HG02571 (cell line): Measurements from ENCODE around the gene CHFR.
"Not testable (repeated sequence)": the region's sequence is repeated elsewhere in the genome, so short reads cannot be mapped to it uniquely, and the experiment has no call there.

Source experiments
- ATAC-seq: cut with Tn5 transposase; IDR thresholded peaks from one replicate; pipeline ENCODE4 v1.9.1; 2021; ENCODE audit warnings: mild to moderate bottlenecking, moderate library complexity; ENCODE audit not compliant: unreplicated experiment

The CHFR gene

DNA sequence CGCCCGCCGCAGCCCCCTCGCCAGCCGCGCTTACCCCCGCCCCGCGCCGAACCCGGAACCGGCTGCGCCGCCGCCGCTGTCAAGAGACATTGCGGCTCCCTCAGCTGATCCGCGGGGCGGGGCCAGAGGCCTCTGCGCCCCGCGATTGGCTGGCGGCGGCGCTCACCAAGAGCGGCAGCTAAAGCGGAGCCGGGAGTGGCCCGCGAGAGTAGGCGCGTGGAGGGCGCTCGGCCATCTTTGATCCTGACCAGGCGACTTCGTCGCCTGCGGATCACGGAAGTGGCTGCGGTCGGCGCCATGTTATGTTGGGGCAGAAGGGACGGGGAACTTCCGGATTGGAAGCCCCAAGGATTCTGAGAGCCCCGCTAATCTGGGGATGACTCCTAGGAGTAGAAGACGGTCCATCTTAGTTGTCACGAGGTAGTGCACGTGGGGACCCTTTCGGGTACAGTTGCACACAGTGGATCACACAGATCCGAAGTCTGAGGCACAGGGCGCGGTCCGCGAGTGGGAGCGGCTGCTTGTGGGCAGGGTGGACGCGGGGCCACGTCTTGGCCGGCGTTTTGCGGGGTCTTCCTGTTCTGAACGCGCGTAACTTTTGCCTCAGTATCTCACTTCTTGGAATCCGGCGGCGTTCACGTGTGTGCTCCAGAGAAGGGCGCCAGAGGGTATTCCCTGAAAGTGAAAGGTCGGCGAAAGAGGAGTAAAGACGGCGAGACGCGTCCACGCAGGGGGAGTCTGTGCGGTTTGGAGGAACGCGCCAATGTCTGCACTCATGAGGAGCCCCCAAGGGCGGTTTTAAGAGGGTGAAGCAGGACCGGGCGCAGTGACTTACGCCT lies at the start of gene CHFR:
TSS of gene CHFR (minus strand) at position 93 of the 839 bp plus-strand sequence. CDS start 277 bp downstream, outside the sequence.
- peak; percentile 98 for ATAC-seq

GRCh38 chr12:132936921-132937320 lies 49.5 kb upstream of the CHFR start:
- ATAC-seq = not testable (repeated sequence)

DNA sequence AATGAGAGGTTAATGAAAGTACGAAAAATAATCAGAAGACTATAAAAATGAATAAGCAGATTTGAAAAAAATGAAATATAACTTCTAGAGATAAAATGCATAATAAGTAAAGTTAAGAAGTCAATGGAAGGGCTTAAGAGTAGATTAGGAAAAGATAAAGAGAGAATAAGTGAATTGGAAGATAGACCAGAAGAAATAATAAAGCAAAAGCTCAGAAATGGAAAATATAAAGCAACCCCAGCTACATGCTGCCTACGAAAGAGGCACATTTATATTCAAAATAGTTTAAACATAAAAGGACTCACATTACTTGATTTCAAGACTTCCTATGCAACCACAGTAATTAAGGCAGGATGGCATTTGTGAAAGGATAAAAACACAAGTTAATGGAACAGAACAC lies 48.8 kb upstream of the CHFR start:
- no peak for ATAC-seq

DNA sequence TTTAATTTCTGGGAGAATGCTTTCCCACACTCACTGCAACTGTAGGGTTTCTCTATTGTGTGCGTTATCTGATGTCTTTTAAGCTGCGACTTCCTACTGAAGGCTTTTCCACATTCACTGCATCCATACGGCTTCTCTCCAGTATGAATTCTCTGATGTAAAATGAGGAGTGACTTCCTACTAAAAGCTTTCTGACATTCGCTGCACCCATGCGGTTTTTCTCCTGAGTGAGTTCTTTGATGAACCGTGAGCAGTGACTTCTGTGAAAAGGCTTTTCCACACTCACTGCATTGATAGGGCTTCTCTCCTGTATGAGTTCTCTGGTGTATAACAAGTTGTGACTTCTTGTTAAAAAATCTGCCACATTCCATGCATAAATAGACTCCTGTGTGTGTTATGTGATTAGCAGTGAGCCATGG lies 39.0 kb upstream of the CHFR start:
- ATAC-seq = no peak

DNA sequence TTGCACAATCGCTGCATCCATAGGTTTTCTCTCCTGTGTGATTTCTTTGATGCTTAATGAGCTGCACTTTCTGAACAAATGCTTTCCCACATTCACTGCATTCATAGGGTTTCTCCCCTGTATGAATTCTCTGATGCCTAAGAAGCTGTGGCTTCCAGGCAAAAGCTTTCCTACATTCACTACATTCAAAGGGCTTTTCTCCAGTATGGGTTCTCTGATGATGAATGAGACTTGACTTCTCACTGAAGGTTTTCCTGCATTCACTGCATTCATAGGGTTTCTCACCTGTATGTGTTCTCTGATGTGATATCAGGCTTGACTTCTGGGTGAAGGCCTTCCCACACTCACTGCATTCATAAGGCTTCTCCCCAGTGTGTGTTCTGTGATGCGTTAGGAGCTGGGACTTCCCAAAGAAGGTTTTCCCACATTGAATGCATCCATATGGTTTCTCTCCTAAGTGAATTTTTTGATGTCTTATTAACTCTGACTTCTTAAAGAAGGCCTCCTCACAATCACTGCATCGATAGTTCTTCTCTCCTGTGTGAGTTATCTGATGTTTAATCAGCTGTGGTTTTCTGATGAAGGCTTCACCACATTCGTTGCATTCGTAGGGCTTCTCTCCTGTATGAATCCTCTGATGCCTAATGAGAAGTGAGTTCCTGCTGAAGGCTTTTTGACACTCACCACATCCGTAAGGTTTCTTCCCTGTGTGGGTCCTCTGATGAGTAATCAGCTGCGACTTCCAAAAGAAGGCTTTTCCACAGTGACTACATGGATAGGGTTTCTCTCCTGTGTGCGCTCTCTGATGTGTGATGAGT lies 38.4 kb upstream of the CHFR start:
- no peak for ATAC-seq

GRCh38 chr12:132924356-132924755 lies 37.0 kb upstream of the CHFR start:
- ATAC-seq = no peak

- ATAC-seq = no peak
These were observed 36.0 kb upstream of the CHFR start for GRCh38 chr12:132923356-132923909.

DNA sequence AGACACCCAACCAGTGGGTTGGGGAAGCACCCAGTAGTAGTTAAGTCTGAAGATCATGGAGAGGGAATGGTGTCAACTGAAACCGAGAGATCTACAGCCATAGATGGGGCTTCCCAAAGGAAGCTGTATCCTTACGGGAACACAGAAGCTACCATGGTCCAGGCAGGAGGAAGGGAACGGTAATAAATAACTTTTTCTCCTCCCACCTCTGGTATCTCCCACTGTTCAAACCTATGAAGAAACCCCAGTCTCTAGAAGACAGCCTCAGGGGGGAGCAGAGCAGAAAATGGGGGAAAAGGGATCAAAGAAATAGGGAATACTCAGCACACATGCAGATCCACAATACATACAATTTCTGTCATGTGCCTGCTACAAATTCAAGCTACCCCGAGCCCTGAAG lies 35.3 kb upstream of the CHFR start:
- ATAC-seq = no peak

DNA sequence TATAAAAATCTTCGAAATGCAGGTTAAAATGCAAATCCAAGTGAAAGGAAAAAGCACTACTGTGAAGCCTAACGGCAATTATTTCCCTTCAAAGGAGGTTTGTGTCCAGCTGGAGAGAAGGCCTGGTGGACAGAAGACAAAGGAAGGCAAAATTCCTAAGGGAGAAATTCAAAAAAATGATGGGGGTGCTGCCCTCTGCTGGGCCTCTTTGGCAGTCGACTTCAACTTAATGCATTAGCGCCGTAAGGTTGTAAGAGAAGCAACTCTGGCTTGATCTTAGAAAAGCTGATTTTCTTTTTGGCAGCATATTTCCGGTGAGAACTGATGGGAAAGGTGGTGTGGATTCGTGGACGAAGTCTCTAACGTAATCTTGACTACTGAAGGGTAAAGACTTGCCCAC lies 34.3 kb upstream of the CHFR start:
- ATAC-seq = no peak

DNA sequence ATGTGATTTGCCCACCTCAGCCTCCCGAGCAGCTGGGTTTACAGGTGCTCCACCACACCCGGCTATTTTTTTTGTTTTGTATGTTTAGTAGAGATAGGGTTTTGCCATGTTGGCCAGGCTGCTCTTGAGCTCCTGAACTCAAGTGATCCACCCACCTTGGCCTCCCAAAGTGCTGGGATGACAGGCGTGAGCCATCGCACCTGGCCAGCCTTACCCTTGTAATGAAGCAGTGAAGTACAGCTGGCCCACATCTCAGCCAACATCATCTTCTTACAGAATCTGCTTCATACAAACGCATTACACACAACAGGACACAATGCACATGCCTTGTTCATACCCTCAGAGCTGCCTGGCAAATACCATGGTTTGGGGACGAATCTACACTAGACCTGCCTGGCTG lies 31.3 kb upstream of the CHFR start:
- ATAC-seq = no peak

DNA sequence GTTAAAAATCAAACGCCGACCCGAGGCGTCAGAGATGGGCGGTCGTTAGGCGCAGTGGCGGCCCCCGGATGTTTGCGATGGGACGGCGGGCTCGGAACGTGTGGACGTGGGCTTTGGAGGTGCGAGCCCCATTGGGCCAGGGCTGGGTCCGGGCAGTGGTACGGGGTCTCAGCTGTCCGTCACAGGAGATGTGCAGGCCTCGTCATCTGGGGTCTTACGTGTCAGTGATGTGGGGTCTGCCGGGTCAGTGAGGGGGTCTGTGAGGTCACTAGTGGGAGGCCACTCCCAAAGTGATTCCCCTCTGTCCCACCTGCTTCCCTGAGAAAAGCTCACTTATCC lies 21.6 kb upstream of the CHFR start:
- ATAC-seq = no peak

DNA sequence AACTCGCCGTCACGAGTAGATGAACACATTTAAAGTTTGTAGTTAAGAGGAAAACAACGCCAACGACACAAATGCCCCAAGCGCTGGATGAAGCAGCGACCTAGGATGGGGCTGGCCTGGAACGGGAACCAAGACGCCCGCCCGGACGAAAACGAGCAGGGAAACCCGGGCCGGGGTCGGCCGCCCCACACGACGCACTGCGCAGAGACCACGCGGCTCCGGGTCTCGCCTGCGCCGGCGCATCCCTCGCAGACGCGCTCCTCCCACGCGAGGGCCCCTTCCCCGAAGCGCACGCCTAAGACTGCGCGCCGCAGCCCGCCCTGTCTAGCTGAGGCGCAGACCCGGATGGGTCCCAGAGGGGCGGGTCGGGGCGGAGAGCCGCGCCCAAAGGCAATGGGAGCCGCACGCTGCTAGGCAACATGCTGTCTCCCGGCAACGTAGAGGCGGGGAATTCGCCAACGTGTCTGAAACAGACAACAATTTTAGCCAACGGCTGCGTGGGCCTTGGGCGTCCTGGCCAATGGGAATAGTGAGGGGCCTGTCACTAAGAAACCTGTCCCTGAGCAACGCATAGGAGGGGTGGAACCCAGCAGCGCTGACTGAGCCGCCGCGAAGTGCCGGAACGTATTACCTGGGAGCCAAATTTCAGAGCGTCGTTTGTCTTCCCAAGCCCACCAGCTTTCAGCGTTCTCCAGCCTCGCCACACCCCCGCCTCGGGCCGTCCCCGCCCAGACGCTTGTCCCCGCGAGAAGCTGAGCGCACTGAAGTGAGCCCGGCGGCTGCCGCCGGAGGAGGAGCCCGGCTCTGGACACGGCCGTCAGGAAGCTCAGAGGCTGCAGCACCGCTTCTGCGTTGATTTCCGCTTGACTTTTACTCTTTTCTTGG lies 21.0 kb upstream of the CHFR start:
- ATAC-seq = peak; percentile 91

DNA sequence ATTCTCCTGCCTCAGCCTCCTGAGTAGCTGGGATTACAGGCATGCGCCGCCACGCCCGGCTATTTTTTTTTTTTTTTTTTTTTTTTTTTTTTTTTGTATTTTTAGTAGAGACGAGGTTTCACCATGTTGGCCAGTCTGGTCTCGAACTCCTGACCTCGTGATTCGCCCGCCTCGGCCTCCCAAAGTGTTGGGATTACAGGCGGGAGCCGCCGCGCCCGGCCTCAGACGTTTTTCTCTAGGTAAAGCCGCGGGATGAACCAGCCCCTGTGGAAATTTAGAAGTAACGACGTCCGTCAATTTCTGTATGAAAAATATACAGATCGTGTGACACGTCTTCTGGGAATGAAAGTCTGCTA lies 20.4 kb upstream of the CHFR start:
- not testable (repeated sequence) for ATAC-seq

GRCh38 chr12:132907216-132907615 lies 19.8 kb upstream of the CHFR start:
- ATAC-seq = no peak

DNA sequence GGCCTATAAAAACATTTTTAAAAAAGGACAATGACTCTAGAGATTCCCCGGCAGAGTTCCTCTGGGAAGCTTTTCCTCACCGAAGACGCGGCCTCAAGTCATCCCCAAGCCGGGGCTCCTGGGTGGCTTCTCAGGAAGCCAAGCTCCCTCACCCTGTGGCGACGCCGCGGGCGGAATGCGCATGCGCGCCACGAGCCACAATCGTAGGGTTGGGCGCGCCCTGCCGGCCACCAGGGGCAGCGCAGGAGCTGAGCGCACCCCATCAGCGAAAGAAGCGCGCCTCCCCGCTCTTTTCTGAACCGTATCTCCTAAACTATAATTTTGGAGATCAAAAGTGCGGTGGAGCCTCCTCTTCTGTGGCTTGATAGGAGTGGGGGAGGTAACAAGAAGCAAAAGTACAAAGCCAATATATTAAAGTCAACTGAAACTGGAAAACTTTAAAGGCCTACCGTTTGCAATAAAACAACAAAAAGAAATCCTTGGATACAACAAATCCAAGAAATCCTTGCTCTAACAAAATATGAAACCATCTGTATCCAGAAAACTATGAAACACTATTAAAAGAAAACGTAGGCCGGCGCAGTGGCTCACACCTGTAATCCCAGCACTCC lies 17.4 kb upstream of the CHFR start:
- no peak for ATAC-seq

DNA sequence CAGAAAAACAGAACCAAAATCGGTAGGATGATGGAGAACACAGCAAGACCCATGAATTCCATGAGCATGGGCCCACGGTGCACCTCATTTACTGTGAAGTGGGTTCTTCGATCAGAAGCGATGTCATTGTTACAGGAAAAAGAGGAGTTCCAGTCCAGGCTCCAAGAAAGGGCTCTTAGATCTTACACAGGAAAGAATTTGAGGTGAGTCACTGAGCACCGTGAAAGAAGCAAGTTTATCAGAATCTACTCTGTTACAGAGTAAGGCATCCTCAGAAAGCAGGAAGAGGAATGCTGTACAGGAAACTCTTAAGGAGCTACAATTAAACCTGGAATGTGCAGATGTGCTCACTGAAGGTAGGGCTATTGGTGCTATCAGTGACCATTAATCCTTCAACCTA lies 11.6 kb upstream of the CHFR start:
- no peak for ATAC-seq

DNA sequence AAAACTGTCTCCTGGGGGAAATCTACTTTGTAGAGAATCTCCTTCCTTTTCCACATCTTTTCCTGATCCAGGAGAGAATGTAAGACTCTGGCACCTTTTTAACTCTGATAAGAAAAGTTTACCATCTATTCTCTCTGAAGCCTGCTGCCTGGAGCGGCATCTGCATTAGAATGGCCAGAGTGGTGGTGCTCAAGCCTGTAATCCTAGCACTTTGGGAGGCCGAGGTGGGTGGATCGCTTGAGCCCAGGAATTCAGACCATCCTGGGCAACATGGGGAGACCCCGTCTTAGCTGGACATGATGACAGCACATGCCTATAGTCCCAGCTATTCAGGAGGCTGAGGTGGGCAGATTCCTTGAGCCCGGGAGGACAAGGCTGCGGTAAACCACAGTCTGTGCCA lies 1.4 kb upstream of the CHFR start:
- ATAC-seq = no peak

GRCh38 chr12:132886529-132887477 lies 602 bp downstream of the CHFR start:
- peak; percentile 29 for ATAC-seq

GRCh38 chr12:132881818-132882217 lies 5.6 kb downstream of the CHFR start:
- ATAC-seq = no peak
